Memory B cell (primary cell): ENCODE results near the gene OR7G1.
A peak's percentile ranks its signal among the peaks of the same experiment; 100 is the strongest.
"Not testable (repeated sequence)": the region's sequence is repeated elsewhere in the genome, so short reads cannot be mapped to it uniquely, and the experiment has no call there.

Source experiments
- ATAC-seq: fragments of 150-1000 bp; cut with Tn5 transposase; 2 replicates; pipeline ENCODE4 v1.10.0; 2021; ENCODE audit warnings: low read depth, mild to moderate bottlenecking, moderate library complexity
- DNase-seq, 2 donors: peaks; one replicate each; pipeline ENCODE4 v3.0.0; 2022; ENCODE audit warnings: low spot score in 2 of 2
- H3K27ac Mint-ChIP-seq: one replicate; pipeline ENCODE4 v1.8.0; 2022; ENCODE audit warnings: mild to moderate bottlenecking, moderate library complexity, mixed read lengths
- H3K27me3 Mint-ChIP-seq: one replicate; pipeline ENCODE4 v1.8.0; 2022; ENCODE audit warnings: mixed read lengths
- H3K36me3 Mint-ChIP-seq: one replicate; pipeline ENCODE4 v1.8.0; 2022; ENCODE audit warnings: mild to moderate bottlenecking, mixed read lengths
- H3K4me1 Mint-ChIP-seq: one replicate; pipeline ENCODE4 v1.8.0; 2022; ENCODE audit warnings: mixed read lengths
- H3K4me3 Mint-ChIP-seq: one replicate; pipeline ENCODE4 v1.8.0; 2022; ENCODE audit warnings: mild to moderate bottlenecking, moderate library complexity, mixed read lengths
- H3K9me3 Mint-ChIP-seq: one replicate; pipeline ENCODE4 v1.8.0; 2022; ENCODE audit warnings: mixed read lengths

OR7G1 gene

DNA sequence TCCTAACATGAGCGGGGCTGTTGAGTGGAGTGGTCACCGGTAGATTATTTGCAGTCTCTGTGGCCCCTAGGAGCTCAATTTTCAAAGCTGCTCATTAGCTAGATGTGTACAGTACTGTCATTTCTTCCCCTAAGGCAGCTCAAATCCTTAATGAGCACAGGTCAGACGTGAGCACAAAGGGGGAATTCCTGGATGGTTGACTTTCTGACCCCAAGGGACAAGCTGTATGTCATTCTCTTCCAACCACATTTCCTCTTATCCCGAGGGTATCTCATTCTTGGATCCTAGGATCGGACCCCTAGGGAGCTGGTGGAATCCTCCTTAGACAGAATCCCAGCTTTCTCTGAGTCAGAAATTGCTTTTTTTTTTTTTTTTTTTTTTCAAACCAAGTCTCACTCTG lies 16.9 kb upstream of the OR7G1 start:
- peaks cover 11% of the 10 kb centered on the region for H3K4me1 Mint-ChIP-seq
- H3K27ac Mint-ChIP-seq, result no peak overlapping the region
- H3K27me3 Mint-ChIP-seq, result peaks cover 2% of the 10 kb centered on the region
- no peak for DNase-seq
- H3K36me3 Mint-ChIP-seq, result peaks cover 1% of the 10 kb centered on the region
- ATAC-seq, result no peak
- H3K9me3 Mint-ChIP-seq, result peaks cover 1% of the 10 kb centered on the region
- H3K4me3 Mint-ChIP-seq, result no peak overlapping the region

DNA sequence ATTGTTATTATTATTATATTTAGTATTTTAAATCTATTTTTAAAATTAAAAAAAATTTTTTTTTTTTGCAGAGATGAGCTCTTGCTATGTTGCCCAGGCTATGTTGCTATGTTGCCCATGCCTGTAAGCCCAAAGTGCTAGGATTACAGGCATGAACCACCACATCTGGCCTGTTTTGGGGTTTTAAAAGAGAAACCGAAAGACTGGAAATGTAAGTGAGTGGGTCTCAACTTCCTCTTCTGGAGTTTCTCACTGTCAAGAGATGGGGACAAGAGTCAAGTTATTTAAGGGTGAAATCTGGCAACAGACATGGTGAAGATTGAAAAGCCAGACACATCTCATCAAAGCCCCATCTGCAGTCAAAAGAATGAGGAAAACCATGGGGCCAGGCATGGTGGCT lies 15.4 kb upstream of the OR7G1 start:
- DNase-seq (peak in 1 of 2 donors; percentile 9), ATAC-seq (peak; percentile 94)
- H3K9me3 Mint-ChIP-seq, result peaks cover 3% of the 10 kb centered on the region
- H3K36me3 Mint-ChIP-seq, result peaks cover 3% of the 10 kb centered on the region
- H3K4me1 Mint-ChIP-seq, result peaks cover 12% of the 10 kb centered on the region
- H3K27me3 Mint-ChIP-seq, result peaks cover 15% of the 10 kb centered on the region
- no peak overlapping the region for H3K27ac Mint-ChIP-seq
- no peak overlapping the region for H3K4me3 Mint-ChIP-seq

DNA sequence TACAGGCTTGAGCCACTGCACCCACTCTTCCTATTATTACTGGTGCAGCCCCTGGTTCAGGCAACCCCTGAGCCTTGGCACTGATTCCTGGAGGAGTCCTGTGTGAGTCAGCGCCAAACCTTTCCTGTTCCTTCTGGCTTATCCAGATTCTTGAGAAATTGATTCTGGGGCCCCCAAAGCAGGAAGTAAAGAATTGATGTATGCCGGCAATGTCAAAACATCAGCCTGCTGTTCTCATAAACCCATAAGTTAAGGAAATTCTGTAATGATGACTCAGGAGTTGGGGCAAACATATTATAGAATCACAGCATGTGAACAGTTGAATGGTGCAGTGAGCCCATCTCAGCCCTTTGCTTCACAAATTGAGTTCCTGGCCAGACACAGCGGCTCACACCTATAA lies 12.6 kb upstream of the OR7G1 start:
- ATAC-seq (no peak), DNase-seq (no peak)
- H3K27me3 Mint-ChIP-seq, result peaks cover 16% of the 10 kb centered on the region
- H3K4me3 Mint-ChIP-seq, result no peak overlapping the region
- peaks cover 3% of the 10 kb centered on the region for H3K9me3 Mint-ChIP-seq
- no peak overlapping the region for H3K27ac Mint-ChIP-seq
- H3K36me3 Mint-ChIP-seq, result peaks cover 3% of the 10 kb centered on the region
- H3K4me1 Mint-ChIP-seq, result peaks cover 12% of the 10 kb centered on the region

DNA sequence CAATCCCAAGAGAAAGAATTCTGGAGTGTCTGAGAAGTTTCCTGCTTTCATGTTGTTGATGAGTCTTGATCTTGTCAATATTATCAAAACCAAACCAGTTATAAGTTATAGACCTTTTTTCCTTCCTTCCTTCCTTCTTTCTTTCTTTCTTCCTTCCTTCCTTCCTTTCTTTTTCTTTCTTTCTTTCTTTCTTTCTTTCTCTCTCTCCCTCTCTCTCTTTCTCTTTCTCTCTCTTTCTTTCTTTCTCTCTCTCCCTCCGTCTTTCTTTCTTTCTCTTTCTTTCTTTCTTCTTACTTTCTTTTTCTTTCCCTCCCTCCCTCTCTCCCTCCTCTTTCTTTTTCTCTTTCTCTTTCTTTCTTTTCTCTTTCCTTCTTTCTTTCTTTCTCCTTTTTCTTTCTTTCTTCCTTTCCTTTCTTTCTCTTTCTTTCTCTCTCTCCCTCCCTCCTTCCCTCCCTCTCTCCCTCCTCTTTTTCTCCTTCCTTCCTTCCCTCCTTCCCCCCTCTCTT lies 11.4 kb upstream of the OR7G1 start, which contains the start of gene OR7G3:
Gene OR7G3, minus strand, starts transcription at position 51 of the 506 bp plus-strand sequence. Its CDS starts 0 bp downstream, at position 51.
- Mint-ChIP-seq H3K9me3 (peaks cover 3% of the 10 kb centered on the region), H3K27me3 (peaks cover 16% of the 10 kb centered on the region), H3K4me1 (peaks cover 12% of the 10 kb centered on the region), H3K27ac (no peak within 1 kb of the TSS), H3K36me3 (peaks cover 3% of the 10 kb centered on the region), H3K4me3 (no peak within 1 kb of the TSS)
- ATAC-seq (no peak), DNase-seq (no peak)

DNA sequence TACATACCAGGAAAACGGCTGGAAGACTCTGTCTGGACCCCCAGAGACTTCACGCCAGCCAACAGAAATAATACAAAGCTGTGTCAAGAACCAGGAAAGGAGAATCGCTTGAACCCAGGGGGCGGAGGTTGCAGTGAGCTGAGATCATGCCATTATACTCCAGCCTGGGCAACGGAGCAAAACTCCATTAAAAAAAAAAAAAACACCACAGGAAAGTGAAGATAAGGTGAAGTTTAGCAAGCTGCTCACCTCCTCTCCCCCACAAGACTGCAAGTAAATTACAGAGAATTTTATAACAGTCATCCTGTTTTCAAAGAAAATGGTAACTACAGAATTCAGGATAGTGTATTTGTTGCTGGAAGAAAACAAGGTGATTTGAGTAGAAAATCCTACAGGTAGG lies 984 bp upstream of the OR7G1 start:
- Mint-ChIP-seq H3K36me3 (peaks cover 2% of the 10 kb centered on the region), H3K27ac (no peak overlapping the region), H3K4me3 (no peak overlapping the region), H3K27me3 (peaks cover 2% of the 10 kb centered on the region), H3K9me3 (peaks cover 2% of the 10 kb centered on the region), H3K4me1 (no peaks in the 10 kb centered on the region)
- ATAC-seq (no peak), DNase-seq (no peak)

DNA sequence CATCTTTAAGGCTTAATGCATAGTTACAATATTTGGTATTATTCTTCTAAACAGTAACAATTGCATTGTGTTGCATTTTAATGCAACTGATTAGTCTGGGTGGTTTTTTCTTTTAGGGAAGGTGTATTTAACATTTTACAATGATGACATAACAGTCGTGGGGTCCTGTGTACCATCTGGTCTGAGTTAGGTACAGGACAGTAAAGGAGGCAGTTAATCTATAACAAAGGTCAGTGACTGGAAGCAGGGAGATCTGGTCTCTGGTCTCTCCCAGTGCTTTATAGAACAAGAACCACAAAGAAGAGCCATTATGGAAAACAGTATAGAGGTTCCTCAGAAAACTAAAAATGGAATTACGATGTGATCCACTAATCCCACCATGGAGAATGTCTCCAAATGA lies 5.6 kb downstream of the OR7G1 start:
- no peak for DNase-seq
- Mint-ChIP-seq H3K27me3 (peaks cover 7% of the 10 kb centered on the region), H3K4me3 (no peak overlapping the region), H3K4me1 (no peaks in the 10 kb centered on the region), H3K27ac (no peak overlapping the region), H3K9me3 (peaks cover 2% of the 10 kb centered on the region), H3K36me3 (no peaks in the 10 kb centered on the region)
- ATAC-seq, result no peak

DNA sequence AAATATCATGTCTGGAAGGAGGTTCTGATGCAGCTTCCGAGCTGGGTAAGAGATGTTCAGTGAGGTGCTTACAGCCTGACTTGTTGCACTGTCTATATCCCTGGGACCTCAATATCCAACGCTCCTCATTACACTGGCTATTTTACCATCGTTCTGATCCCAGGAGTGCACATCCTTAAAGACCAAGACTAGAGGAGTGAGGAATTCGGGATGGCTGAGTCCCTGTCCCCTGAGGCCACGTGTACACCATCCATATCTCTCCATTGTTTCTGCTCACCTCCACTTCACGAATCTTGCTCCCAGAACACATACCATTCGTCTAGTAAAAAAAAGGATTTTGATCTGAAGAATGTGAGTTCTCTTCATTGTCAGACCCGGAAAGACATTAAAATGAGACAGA lies 8.2 kb downstream of the OR7G1 start, which contains the start of gene OR7G2:
Gene OR7G2, minus strand, starts transcription at position 101 of the 400 bp plus-strand sequence. CDS start 4,232 bp downstream, outside the sequence.
- DNase-seq (no peak), ATAC-seq (no peak)
- Mint-ChIP-seq H3K4me3 (no peak within 1 kb of the TSS), H3K4me1 (no peaks in the 10 kb centered on the region), H3K27me3 (peaks cover 9% of the 10 kb centered on the region), H3K9me3 (peaks cover 2% of the 10 kb centered on the region), H3K36me3 (no peaks in the 10 kb centered on the region), H3K27ac (no peak within 1 kb of the TSS)

DNA sequence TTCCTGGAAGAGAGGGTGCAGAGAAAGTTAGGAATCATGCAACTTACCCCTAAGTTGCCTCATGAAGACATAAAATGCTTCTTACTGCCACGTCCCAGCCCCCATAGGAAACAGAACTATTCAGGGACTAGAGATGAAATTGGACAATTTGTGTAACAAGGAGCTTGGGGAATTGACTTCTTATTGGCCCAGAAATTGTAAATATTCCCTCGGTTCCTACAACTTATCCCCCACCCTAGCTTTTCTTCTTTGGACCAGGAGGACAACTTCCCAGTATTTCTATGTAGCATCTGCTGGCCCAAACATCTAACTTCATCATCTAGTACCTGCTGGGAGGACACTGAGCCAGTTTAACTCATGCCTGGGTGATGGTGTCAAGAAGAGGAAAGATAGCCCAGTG lies 28.8 kb downstream of the OR7G1 start, which contains the start of gene OR1M1:
Gene OR1M1, plus strand, starts transcription at position 301 of the 400 bp plus-strand sequence. CDS start 6,184 bp downstream, outside the sequence.
- Mint-ChIP-seq H3K4me1 (no peaks in the 10 kb centered on the region), H3K9me3 (no peaks in the 10 kb centered on the region), H3K27me3 (peaks cover 4% of the 10 kb centered on the region), H3K36me3 (no peaks in the 10 kb centered on the region), H3K27ac (no peak within 1 kb of the TSS), H3K4me3 (no peak within 1 kb of the TSS)
- DNase-seq (no peak), ATAC-seq (no peak)

DNA sequence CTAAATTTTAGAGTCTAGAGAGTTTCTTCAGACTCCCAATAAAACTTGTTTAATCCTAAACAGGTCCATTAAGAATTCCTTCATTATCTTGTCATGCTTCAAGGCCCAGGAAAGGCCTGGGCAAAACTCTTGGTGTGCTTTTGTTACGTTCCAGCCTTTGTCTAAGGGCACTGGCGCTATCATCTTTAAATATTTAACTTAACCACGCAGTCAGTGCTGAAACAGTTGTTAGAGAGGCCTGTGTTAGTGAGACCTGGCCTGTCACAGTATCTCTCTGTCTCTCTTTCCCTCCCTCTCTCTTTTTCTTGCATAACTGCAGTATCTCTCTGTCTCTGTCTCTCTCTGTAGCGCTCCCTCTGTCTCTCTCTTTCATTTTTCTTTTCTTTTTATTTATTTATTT lies 36.9 kb downstream of the OR7G1 start:
- DNase-seq (no peak), ATAC-seq (no peak)
- no peaks in the 10 kb centered on the region for H3K36me3 Mint-ChIP-seq
- no peaks in the 10 kb centered on the region for H3K9me3 Mint-ChIP-seq
- peaks cover 3% of the 10 kb centered on the region for H3K4me1 Mint-ChIP-seq
- H3K27me3 Mint-ChIP-seq, result no peaks in the 10 kb centered on the region
- no peak overlapping the region for H3K4me3 Mint-ChIP-seq
- no peak overlapping the region for H3K27ac Mint-ChIP-seq

DNA sequence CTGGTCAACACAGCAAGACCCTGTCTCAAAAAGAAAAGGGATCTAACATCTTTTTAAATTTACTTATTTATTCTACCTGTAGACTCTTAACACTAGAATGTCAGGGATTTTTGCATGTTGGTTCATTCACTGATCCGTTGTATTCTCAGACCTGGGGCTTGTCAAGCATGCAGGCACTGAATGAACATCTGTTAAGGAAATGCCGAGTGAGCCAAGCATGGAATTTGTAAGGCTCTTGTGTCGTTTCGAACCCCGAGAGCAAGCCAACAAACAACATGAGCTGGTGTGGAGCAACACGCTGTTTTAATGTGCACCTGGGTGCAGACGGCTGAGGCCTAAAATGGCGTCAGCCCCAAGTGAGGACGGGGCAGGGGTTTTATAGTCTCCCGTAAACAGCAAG lies 38.7 kb downstream of the OR7G1 start:
- Mint-ChIP-seq H3K9me3 (no peaks in the 10 kb centered on the region), H3K4me1 (peaks cover 3% of the 10 kb centered on the region), H3K27ac (no peak overlapping the region), H3K27me3 (no peaks in the 10 kb centered on the region), H3K4me3 (no peak overlapping the region), H3K36me3 (no peaks in the 10 kb centered on the region)
- no peak for DNase-seq
- no peak for ATAC-seq

DNA sequence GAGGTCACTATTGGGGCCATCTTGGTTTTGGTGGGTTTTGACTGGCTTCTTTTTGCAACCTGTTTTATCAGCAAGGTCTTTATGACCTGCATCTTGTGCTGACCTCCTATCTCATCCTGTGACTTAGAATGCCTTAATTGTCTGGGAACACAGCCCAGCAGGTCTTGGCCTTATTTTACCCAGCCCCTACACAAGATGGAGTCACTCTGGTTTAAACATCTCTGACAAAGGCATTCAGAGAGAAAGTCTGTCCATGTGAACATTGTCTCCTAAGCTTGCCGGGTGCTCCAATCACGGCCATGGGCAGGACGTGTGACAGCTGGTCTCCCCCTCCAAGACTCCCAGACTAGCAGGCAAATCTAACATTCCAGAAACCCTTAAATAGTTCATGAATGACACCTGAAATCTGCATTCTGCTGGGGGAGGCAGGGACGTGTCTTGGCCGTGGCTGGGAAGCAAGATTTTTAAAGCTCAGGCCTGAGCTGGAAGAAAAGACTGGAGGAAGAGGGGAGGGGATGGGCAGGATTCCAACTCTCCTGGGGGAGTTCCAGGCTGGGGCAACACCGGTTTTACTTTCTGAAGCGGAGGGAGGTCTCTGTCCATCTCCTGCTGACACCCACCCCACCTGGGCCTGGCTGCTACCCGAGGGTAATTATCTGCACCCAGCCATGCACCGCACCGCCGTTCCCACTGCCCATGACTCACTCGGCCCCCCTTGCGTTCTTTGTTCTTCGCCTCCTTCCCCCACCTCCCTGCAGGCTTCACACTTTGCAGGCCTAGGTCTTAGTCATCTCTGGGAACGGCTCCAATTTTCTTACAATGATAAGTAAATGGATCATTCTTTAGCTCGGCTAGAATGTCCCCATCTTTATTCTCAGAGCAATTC lies 40.3 kb downstream of the OR7G1 start:
- ATAC-seq (no peak), DNase-seq (no peak)

DNA sequence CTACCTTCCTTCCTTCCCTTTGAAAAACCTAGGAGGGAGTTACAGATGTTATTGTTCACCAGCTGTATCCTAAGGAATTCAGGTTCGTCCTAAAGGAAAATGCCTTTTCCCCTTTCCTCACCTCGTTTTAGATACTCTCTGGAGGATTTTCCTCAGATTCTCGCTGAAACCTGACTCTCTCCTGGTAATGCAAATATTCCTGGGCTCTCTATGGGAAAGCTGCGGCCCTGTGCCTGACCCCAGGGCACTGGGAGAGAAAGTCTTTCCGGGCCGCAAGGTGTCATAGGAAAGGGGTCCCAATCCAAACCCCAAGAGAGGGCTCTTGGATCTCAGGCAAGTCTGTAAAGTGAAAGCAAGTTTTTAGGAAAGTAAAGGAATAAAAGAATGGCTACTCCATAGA lies 41.8 kb downstream of the OR7G1 start:
- ATAC-seq (no peak), DNase-seq (no peak)
- no peaks in the 10 kb centered on the region for H3K27me3 Mint-ChIP-seq
- no peaks in the 10 kb centered on the region for H3K4me1 Mint-ChIP-seq
- no peak overlapping the region for H3K27ac Mint-ChIP-seq
- H3K36me3 Mint-ChIP-seq, result no peaks in the 10 kb centered on the region
- no peaks in the 10 kb centered on the region for H3K9me3 Mint-ChIP-seq
- no peak overlapping the region for H3K4me3 Mint-ChIP-seq

More for the DNA sequence above, 40.3 kb downstream of the OR7G1 start:
- no peaks in the 10 kb centered on the region for H3K27me3 Mint-ChIP-seq
- no peak overlapping the region for H3K27ac Mint-ChIP-seq
- no peaks in the 10 kb centered on the region for H3K9me3 Mint-ChIP-seq
- H3K36me3 Mint-ChIP-seq, result no peaks in the 10 kb centered on the region
- peaks cover 3% of the 10 kb centered on the region for H3K4me1 Mint-ChIP-seq
- no peak overlapping the region for H3K4me3 Mint-ChIP-seq

DNA sequence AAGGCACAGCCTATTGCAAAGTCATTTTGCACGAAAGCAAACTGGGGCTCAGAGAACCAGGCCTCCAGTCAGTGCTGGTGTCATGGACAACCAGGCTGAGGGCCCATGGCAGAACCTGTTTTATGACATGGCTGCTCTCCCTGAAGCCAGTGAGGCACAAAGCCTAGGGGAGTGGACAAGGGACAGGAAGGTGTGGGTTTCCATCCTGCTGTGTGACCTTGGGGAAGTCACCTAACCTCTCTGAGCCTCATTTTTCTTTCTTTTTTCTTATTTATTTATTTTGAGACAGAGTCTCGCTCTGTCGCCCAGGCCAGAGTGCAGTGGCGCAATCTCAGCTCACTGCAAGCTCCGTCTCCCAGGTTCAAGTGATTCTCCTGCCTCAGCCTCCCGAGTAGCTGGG lies 43.8 kb downstream of the OR7G1 start:
- not testable (repeated sequence) for H3K27me3 Mint-ChIP-seq, H3K27ac Mint-ChIP-seq, H3K9me3 Mint-ChIP-seq, H3K4me3 Mint-ChIP-seq, H3K4me1 Mint-ChIP-seq, DNase-seq, ATAC-seq, H3K36me3 Mint-ChIP-seq

DNA sequence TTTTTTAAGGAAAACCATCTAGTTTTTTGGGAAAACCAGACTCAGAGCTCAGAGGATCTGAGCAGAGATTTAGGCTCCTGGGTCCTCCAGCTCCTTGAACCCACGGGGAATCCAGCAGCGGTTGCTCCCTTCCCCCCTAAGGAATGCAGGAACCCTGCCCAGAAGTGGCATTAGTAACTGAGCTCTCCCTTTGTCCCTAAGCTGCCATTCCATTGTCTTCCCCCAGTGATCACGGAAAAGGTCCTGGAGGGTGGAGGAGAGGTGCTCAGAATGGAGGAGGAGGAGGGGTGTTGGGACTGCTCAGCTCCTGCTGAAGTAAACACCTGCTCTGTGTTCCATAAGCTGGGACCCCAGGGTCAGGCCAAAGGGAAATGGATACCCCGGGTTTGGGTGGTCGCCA lies 45.5 kb downstream of the OR7G1 start:
- peaks cover 2% of the 10 kb centered on the region for H3K9me3 Mint-ChIP-seq
- no peaks in the 10 kb centered on the region for H3K36me3 Mint-ChIP-seq
- no peaks in the 10 kb centered on the region for H3K4me1 Mint-ChIP-seq
- H3K27me3 Mint-ChIP-seq, result no peaks in the 10 kb centered on the region
- DNase-seq (no peak), ATAC-seq (no peak)
- H3K27ac Mint-ChIP-seq, result no peak overlapping the region
- H3K4me3 Mint-ChIP-seq, result no peak overlapping the region
